GM18520 (cell line): ENCODE data around the gene PSMD1.
"Not testable (repeated sequence)": the region's sequence is repeated elsewhere in the genome, so short reads cannot be mapped to it uniquely, and the experiment has no call there.

Experiments used
- ATAC-seq: cut with Tn5 transposase; IDR thresholded peaks from one replicate; pipeline ENCODE4 v1.9.1; 2021; ENCODE audit not compliant: unreplicated experiment

The PSMD1 gene

GRCh38 chr2:231056453-231057416 is at the start of gene PSMD1:
TSS of gene PSMD1 (plus strand) at chr2:231056867. CDS start at chr2:231057026, 159 bp downstream.
- peak; percentile 57 for ATAC-seq

- ATAC-seq, result no peak
These were observed 49.2 kb upstream of the PSMD1 start for GRCh38 chr2:231007286-231008098.

GRCh38 chr2:231008131-231008530 is 48.5 kb upstream of the PSMD1 start:
- no peak for ATAC-seq

- ATAC-seq, result no peak
These were observed 47.3 kb upstream of the PSMD1 start for GRCh38 chr2:231009236-231009919.

GRCh38 chr2:231010201-231010730 is 46.4 kb upstream of the PSMD1 start:
- no peak for ATAC-seq

- ATAC-seq, result no peak
These were observed 45.1 kb upstream of the PSMD1 start for GRCh38 chr2:231011526-231011925.

GRCh38 chr2:231012463-231012862 is 44.2 kb upstream of the PSMD1 start:
- ATAC-seq, result no peak

- no peak for ATAC-seq
These were observed 42.8 kb upstream of the PSMD1 start for GRCh38 chr2:231013820-231014219.

GRCh38 chr2:231015478-231015877 is 41.2 kb upstream of the PSMD1 start:
- no peak for ATAC-seq

GRCh38 chr2:231015926-231016325 is 40.7 kb upstream of the PSMD1 start:
- ATAC-seq, result no peak

- ATAC-seq, result no peak
These were observed 40.0 kb upstream of the PSMD1 start for GRCh38 chr2:231016566-231017230.

GRCh38 chr2:231017231-231017598 is 39.5 kb upstream of the PSMD1 start:
- ATAC-seq, result no peak

- no peak for ATAC-seq
These were observed 38.5 kb upstream of the PSMD1 start for GRCh38 chr2:231018184-231018583.

- ATAC-seq, result not testable (repeated sequence)
These were observed 31.6 kb upstream of the PSMD1 start for GRCh38 chr2:231025059-231025458.

- no peak for ATAC-seq
These were observed 27.8 kb upstream of the PSMD1 start for GRCh38 chr2:231028889-231029288.

- no peak for ATAC-seq
These were observed 27.1 kb upstream of the PSMD1 start for GRCh38 chr2:231029563-231029962.

- ATAC-seq, result no peak
These were observed 25.9 kb upstream of the PSMD1 start for GRCh38 chr2:231030725-231031124.

GRCh38 chr2:231032575-231033140 is 24.0 kb upstream of the PSMD1 start:
- no peak for ATAC-seq

GRCh38 chr2:231033147-231034132 is 23.2 kb upstream of the PSMD1 start:
- no peak for ATAC-seq
